Activated gamma-delta T cell treated with Interleukin-2 at 50 U/mL for 16 hours (primary cell): ENCODE measurements around the gene RASAL2.

Experiments used
- DNase-seq: peaks from one replicate; pipeline ENCODE4 v3.0.0-alpha.2; 2020

The RASAL2 gene

DNA sequence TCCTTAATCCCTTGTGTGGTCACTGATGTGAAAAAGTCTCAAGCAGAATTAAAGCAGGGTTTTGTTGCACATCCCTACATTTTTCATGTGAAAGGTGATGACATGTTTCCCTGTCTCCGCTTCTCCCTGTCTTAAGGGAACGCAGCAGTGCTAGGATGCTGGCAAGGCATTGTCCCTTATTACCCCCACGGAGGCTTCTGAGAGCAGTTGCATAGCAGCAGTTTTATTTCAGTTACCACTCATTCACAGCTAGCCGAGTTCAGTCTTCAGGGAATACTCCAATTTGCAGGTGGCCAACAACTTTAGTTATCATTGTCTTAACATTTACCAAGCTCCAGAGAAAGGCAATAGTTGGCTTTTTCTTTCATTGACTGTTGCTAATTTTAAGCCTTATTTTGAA lies 313.8 kb downstream of the RASAL2 start:
- no peak for DNase-seq

DNA sequence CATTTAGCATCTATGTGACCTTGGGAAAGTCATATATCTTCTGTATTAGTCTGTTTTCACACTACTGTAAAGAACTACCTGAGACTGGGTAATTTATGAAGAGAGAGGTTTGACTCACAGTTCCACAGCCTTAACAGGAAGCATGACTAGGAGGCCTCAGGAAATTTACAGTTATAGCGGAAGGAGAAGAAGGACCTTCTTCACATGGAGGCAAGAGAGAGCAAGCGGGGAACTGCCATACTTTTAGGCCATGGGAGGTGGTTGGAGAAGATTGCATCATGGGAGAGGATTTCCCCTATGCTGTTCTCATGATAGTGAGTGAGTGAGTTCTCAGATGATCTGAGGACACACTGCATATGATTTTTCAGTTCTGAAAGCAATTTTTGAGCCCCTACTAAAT lies 315.0 kb downstream of the RASAL2 start:
- DNase-seq: no peak

DNA sequence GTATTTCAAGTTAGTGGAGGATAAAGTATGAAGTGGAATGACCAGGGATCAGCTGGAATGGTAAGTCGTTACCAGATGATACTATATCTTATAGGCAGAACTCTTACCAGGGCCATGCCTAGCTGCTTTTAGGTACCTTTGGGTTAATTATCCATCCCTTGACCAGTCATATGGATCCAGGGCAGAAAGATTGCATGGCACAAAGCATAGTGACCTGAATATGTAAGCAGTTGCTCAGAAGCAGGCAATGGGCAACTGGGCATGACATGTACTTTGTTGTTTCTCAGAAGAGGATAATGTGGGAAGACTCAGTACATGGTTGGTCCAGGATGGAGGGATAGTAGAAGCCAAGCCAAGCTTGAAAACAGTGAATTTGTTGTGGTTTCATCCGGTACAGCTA lies 315.6 kb downstream of the RASAL2 start:
- DNase-seq: no peak

DNA sequence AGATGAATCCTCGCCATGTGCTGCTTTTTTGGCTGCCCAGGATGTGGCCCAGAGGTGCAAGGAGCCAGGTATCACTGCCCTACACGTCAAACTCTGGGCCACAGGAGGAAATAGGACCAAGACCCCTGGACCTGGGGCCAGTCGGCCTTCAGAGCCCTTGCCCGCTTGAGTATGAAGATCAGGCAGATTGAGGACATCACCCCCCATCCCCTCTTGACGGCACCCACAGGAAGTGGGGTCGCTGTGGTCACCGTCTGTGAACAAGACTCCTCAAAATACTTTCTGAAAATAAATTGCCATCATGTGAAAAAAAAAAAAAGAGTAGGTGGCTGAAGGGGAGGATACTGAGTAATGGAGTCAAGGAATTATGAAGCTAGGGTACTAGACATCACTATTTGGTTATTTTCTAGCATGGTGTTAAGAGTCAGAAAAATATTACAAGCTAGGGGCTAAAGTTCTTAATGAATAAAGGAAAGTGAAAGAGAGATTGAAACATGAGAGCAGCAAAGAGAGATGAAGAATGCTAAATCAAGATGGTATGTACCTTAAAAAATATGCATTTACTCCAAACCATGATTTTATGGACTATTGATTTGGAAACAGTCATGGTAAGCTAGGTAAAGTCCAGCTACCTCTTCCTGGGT lies 318.0 kb downstream of the RASAL2 start:
- no peak for DNase-seq

DNA sequence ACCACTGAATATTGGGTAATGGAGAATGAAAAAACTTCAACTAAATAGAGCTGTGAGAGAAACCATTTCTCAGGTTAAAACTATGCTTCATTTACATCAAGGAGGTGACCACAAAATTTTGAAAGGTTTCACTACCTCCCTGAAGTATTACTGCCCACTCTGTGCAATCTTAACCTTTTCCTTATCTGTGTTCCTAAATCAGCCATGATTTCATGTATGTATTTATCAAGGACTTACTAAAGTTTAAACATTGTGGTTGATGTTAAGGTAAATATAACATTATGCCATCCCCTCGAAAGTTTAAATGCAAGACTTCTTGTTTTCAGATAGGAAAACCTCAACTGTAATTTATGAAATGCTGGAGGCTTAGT lies 318.5 kb downstream of the RASAL2 start:
- no peak for DNase-seq

DNA sequence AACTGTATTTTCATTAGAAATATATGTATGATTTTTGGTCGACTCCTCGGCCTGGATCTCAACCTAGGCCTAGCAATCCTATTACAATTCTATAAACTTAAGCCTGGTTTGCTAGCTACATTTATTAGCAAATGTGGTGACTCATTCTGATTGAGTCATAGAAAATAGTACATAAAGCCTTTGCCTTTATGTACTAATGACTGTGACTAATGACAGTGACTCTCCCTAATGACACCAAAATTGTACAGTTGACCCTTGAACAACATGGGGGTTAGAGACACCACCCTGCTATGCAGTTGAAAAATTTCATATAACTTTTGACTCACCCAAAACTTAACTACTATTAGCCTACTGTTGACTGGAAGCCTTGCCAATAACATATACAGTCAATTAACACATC lies 324.0 kb downstream of the RASAL2 start:
- no peak for DNase-seq

GRCh38 chr1:178418284-178418955 lies 324.5 kb downstream of the RASAL2 start:
- DNase-seq: no peak

GRCh38 chr1:178434360-178434759 lies 340.5 kb downstream of the RASAL2 start:
- no peak for DNase-seq

- no peak for DNase-seq
Observed at GRCh38 chr1:178434899-178435435, 341.1 kb downstream of the RASAL2 start.

- DNase-seq: no peak
Observed at GRCh38 chr1:178436899-178437298, 343.0 kb downstream of the RASAL2 start.

GRCh38 chr1:178438432-178438831 lies 344.5 kb downstream of the RASAL2 start:
- DNase-seq: no peak

- no peak for DNase-seq
Observed at GRCh38 chr1:178442925-178443324, 349.0 kb downstream of the RASAL2 start.

- no peak for DNase-seq
Observed at GRCh38 chr1:178450871-178451270, 357.0 kb downstream of the RASAL2 start.

GRCh38 chr1:178451529-178451928 lies 357.6 kb downstream of the RASAL2 start:
- DNase-seq: no peak

GRCh38 chr1:178452013-178452412 lies 358.1 kb downstream of the RASAL2 start:
- no peak for DNase-seq

- no peak for DNase-seq
Observed at GRCh38 chr1:178456472-178456871, 362.6 kb downstream of the RASAL2 start.

DNA sequence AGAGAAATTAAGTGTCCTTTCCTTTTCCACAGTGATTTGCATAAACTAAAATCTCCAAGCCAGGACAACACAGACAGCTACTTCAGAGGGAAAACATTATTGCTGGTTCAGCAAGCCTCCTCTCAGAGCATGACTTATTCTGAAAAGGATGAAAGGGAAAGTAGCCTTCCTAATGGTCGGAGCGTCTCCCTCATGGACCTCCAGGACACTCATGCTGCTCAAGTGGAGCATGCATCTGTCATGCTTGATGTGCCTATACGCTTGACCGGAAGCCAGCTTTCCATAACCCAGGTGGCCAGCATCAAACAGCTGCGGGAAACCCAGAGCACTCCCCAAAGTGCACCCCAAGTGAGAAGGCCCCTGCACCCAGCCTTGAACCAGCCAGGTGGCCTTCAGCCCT lies 363.7 kb downstream of the RASAL2 start:
- no peak for DNase-seq

- no peak for DNase-seq
Observed at GRCh38 chr1:178458203-178458602, 364.3 kb downstream of the RASAL2 start.

DNA sequence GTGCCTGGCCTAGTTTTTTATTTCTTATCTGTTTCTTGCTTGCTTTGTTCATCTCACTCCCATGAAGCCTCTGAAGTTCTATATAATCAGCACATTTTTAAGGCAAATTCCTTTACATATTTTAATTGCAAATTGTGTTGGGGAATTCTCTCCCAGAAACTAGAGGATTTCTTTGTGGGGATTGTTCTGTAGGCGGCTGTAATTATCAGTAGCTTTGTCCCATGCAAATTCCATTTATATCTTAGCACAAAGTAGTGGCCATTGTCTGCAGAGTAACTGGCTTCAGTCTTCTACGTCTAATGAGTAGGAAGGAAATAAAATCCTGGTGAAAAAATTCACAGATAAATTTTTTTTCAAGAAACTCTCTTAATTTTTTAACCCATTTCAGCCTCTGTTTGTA lies 367.2 kb downstream of the RASAL2 start:
- no peak for DNase-seq

GRCh38 chr1:178461701-178462100 lies 367.8 kb downstream of the RASAL2 start:
- DNase-seq: no peak

- DNase-seq: no peak
Observed at GRCh38 chr1:178464141-178464540, 370.2 kb downstream of the RASAL2 start.

DNA sequence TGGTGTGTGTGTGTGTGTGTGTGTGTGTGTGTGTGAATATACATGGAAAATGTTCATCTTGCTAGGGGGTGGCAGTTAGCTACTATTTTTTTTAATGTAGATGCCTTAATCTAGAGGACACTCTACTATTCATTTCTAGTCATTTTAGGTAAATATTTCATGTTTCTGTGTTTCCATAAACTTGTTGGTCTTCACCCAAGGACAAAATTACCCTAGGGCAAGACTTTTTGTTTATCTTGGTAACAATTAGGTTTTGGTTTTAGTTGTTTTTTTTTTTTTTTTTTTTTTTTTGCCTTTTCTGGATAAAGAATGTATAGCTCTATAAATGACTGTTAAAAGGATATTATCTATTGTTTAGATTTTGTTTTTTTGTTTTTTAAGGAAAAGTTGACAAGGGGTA lies 370.7 kb downstream of the RASAL2 start:
- no peak for DNase-seq

DNA sequence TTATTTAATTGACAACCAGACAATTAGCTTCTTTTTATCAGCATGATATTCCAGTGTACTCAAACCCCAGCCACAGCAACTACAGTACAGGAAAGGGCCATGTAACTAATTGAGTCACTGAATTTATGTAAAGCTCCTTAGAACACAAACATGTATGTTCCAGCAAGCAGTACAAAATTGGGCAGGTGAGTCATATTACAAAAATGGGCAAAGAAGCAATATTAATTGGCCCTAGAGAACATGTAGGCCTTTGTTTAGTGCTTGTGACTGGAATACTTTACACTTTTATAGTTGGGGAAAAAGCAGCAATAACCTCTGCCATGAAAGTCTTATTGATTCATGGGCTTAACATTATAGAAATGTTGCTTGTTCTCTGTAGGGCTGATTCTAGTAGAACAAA lies 371.1 kb downstream of the RASAL2 start:
- no peak for DNase-seq

DNA sequence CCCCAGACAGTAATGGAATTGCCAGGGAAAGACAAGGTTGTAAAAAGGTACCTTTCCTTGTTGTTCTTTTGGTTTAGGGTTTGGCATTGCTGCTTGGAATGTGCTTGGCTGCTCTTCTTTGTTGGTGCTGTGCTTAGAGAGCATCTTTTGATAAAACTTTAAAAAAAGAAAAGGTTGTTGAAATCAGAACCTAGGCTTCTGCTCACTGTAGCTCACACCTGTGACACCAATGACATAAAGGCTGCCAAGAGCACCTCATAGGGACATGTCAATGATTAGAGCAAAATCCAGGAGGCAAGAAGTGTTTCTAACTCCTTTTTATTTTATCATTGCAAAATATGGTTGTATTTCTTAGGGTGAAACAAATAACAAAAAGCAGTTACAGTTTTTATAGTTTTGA lies 373.9 kb downstream of the RASAL2 start:
- no peak for DNase-seq
